ENCODE measurements around the gene TNFRSF8. TPM values are rescaled to one million over a fixed set of nuclear protein-coding genes. Genes with fewer than 3 reads are reported as not detected.

TNFRSF8 gene
- total RNA-seq, 6 experiments from 2014 or later, result 0.07 TPM; not detected in 5

DNA sequence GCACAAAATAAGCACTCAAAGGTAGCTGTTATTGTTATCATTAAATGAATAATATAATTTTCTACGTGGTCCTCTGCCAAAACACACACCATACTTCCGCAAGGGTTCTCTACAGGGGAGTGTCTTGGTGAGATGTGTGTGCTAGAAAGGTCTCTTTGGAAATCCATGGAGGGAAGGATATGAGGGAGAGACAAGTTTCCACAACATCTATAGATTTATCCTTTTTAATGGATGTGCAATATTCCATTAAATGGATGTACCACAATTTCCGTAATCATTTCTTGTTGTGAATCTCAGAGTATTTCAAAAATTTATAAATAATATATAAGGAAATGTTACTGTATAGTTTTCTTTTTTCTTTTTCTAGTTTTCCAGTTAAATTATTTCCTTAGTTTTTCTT is 2.6 kb upstream of the TNFRSF8 start:
- DNase-seq, result no peak
- Mint-ChIP-seq H3K36me3 (ENCODE audit: low read depth) (no peaks in the 10 kb centered on the region), H3K4me1 (ENCODE audit: low read depth) (peaks cover 9% of the 10 kb centered on the region), H3K27ac (no peak overlapping the region), H3K4me3 (no peak overlapping the region), H3K27me3 (ENCODE audit: insufficient read depth) (peaks cover 22% of the 10 kb centered on the region), H3K9me3 (peaks cover 4% of the 10 kb centered on the region; the same call in 1 of the 2 replicates)
- TF ChIP-seq, protein P1, sequence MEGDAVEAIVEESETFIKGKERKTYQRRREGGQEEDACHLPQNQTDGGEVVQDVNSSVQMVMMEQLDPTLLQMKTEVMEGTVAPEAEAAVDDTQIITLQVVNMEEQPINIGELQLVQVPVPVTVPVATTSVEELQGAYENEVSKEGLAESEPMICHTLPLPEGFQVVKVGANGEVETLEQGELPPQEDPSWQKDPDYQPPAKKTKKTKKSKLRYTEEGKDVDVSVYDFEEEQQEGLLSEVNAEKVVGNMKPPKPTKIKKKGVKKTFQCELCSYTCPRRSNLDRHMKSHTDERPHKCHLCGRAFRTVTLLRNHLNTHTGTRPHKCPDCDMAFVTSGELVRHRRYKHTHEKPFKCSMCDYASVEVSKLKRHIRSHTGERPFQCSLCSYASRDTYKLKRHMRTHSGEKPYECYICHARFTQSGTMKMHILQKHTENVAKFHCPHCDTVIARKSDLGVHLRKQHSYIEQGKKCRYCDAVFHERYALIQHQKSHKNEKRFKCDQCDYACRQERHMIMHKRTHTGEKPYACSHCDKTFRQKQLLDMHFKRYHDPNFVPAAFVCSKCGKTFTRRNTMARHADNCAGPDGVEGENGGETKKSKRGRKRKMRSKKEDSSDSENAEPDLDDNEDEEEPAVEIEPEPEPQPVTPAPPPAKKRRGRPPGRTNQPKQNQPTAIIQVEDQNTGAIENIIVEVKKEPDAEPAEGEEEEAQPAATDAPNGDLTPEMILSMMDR (IDR thresholded peaks at IDR 0.05), result no peak

DNA sequence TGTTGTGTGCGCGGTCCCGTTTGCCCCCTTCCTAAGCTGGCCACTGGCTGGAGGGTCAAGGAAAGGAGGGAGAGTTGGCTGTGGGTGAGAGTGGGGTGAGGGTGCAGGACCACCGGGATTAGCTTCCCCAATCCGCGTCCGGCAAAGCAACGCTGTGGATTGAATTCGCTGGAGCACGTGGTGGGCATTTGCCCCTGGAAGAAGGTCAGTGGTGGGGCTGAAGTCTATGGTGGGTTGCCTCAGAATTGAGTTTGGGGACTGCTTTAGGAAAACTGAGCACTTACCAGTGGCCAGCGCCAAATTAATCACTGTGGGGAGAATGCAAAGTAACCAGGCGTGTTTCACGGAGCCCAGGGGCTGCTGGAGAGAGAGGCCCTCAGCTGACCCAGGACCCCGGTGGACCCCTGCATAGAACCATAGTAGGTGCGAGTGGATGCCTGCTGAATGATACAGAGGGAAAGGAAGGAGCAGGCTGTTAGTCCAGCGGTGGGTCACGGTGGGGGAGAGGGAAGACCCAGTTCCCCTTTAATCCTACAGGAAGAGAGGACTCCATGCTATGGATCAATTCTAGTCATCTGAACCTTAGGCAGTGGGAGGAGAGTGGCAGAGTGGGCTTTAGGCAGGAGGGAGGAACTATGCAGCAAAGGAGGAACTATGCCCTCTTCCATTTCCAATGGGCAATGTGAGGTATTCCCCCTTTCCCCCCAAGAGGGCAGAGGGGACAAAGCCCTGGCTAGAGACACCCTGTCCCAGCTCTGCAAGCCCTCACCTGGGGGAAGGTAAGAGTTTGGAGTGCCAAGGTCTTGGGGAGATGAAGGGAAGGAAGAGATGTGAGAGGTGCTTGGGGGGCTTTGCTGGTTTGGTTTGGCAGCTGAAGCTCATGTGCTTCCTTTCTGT is 1.2 kb downstream of the TNFRSF8 start:
- no peak for DNase-seq
- Mint-ChIP-seq H3K27me3 (ENCODE audit: insufficient read depth) (peaks cover 22% of the 10 kb centered on the region), H3K36me3 (ENCODE audit: low read depth) (no peaks in the 10 kb centered on the region), H3K4me3 (no peak overlapping the region), H3K27ac (no peak overlapping the region), H3K4me1 (ENCODE audit: low read depth) (peaks cover 19% of the 10 kb centered on the region), H3K9me3 (peaks cover 4% of the 10 kb centered on the region; the same call in 1 of the 2 replicates)
- TF ChIP-seq, protein P1 (IDR thresholded peaks at IDR 0.05), result no peak

DNA sequence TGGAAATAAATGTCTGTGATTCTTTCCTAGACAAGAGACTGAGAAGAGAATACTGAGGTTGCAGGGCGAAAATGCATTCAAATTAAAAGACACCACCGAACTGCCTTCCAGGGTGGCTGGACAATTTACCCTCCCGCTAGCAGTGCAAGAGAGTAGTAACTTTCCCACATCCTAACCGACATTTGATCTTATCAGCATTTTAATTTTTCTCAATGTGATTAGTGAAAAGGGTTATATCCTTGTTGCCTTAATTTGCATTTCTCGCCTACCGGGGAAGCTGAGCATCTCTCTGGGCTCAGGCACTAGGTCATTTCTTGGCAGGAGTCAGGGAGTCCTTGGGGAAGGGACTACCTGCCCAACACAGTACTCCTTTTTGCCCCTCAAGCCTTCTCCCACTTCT is 2.8 kb downstream of the TNFRSF8 start:
- no peak for DNase-seq
- Mint-ChIP-seq H3K9me3 (no peaks in the 10 kb centered on the region), H3K4me1 (ENCODE audit: low read depth) (peaks cover 24% of the 10 kb centered on the region), H3K27ac (no peak overlapping the region), H3K4me3 (no peak overlapping the region), H3K36me3 (ENCODE audit: low read depth) (no peaks in the 10 kb centered on the region), H3K27me3 (ENCODE audit: insufficient read depth) (peaks cover 26% of the 10 kb centered on the region)
- TF ChIP-seq, protein P1 (IDR thresholded peaks at IDR 0.05), result no peak

DNA sequence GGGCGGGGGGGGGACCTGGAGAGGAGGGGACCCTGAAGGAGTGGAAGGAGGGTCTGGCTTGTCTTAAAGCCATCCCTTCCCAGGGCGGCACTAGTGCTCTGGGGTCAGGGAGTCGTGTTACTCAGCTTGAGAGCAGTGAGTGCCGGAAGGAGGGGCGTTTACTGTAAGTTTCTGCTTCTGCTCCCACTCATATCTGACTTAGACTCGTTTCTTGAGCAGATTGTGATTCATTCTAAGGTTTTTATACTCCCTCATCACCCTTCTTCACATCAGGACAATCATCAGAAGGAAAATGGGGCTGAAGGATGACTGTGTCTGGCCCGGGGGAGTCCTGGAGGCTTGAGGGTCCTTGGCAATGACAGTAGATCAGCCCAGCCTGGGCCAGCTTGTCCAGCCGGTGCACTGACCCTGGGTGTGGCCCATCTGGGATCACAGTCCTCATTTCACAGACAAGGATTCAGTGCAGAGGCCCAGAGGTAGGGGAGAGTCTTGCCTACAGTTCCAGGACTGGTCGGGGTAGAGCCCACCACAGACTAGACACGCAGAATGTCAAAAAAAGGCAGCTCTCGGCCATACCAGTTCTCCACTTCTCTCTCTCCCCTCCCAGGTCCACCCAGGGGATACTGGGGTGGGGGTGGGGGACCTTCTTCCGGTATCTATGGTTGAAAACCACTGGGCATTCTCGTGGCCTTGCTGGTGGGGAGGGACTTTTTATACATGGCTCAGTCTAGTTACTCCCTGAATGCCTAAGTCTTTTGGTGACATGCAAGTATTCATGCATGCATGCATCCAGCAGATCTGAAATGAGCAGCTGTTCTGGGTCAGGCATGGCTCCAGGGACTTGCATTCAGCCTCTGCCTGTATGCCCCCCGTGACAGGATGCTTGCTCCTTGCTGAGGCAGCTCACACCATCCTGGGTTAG is 5.1 kb downstream of the TNFRSF8 start:
- Mint-ChIP-seq H3K4me3 (peak overlapping the region; percentile 73), H3K9me3 (no peaks in the 10 kb centered on the region), H3K36me3 (ENCODE audit: low read depth) (no peaks in the 10 kb centered on the region), H3K27me3 (ENCODE audit: insufficient read depth) (peaks cover 21% of the 10 kb centered on the region), H3K27ac (peak overlapping the region; percentile 67), H3K4me1 (ENCODE audit: low read depth) (peaks cover 24% of the 10 kb centered on the region)
- TF ChIP-seq, protein P1 (IDR thresholded peaks at IDR 0.05), result no peak
- DNase-seq, result peak; percentile 38

DNA sequence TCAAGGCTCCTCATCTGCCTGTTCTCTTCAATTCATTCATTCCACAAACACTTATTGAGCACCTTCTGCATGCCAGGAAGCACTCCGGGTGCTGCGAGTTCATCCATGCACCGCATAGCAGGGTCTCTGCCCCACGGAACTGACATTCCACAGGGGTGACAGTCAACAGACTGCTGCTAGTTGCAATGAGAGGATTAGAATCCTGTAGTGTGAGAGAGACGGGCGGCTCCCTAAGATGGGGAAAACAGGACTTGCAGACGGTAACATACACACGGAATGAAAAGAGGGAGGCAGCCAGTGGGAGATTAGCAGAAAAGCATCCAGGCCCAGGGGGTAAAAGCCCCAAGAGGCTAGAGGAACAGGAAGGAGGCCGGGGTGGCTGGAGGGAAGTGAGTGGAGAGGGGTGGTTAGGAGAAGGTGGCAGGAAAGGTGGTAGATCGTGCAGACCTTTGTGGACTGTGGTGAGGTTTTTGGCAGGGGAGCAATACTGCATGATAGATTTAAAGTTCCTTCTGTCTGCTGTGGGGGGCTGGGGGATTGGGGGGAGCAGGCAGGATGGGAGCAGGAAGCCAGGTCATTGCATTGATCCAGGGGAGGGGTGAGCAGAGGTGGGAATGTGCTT is 6.6 kb downstream of the TNFRSF8 start:
- no peaks in the 10 kb centered on the region for H3K36me3 Mint-ChIP-seq (ENCODE audit: low read depth)
- H3K4me3 Mint-ChIP-seq, result no peak overlapping the region
- H3K27ac Mint-ChIP-seq, result no peak overlapping the region
- H3K27me3 Mint-ChIP-seq (ENCODE audit: insufficient read depth), result peaks cover 10% of the 10 kb centered on the region
- TF ChIP-seq, protein P1 (IDR thresholded peaks at IDR 0.05), result no peak
- no peak for DNase-seq
- peaks cover 24% of the 10 kb centered on the region for H3K4me1 Mint-ChIP-seq (ENCODE audit: low read depth)
- no peaks in the 10 kb centered on the region for H3K9me3 Mint-ChIP-seq

Measured in HFFc6 (cell line).